HepG2 (cell line): Measurements from ENCODE around the gene CCDC136. TPM values are rescaled to one million over a fixed set of nuclear protein-coding genes. Genes with fewer than 3 reads are reported as not detected.

ENCODE experiments used
- AHDC1 ChIP-seq: sonication (generic); formaldehyde crosslinking; IDR thresholded peaks from 2 replicates; pipeline ENCODE4 v1.5.1; 2020; ENCODE audit warnings: mild to moderate bottlenecking, missing genetic modification reagents, borderline replicate concordance
- ARNT ChIP-seq: fragments of 450-650 bp; IDR thresholded peaks from 2 replicates; pipeline ENCODE4 v1.6.1; 2017
- CAMTA2 ChIP-seq: sonication (generic); formaldehyde crosslinking; IDR thresholded peaks from 2 replicates; pipeline ENCODE4 v1.4.0; 2020; ENCODE audit warnings: mild to moderate bottlenecking, missing genetic modification reagents, borderline replicate concordance
- CBFB ChIP-seq: sonication (generic); formaldehyde crosslinking; IDR thresholded peaks from 2 replicates; pipeline ENCODE4 v1.4.0; 2020; ENCODE audit warnings: missing genetic modification reagents
- CEBPB ChIP-seq: IDR thresholded peaks from 2 replicates; pipeline ENCODE4 v1.6.1; 2011; ENCODE audit warnings: low read depth, low read length, improper control_type of control experiment, borderline replicate concordance
- EP300 ChIP-seq, 3 experiments: sonication (generic) in 1 of 3; formaldehyde crosslinking in 1 of 3; IDR thresholded peaks; 2 replicates each; pipeline versions ENCODE4 v1.5.1 to v1.6.1; 2011 to 2020; ENCODE audit warnings: low read depth in 2 of 3, low read length in 2 of 3, borderline replicate concordance in 1 of 3, improper control_type of control experiment in 1 of 3, mild to moderate bottlenecking in 1 of 3, missing genetic modification reagents in 1 of 3, moderate library complexity in 1 of 3
- FUBP1 ChIP-seq: sonication (generic); formaldehyde crosslinking; IDR thresholded peaks from 2 replicates; pipeline ENCODE4 v1.5.1; 2020; ENCODE audit warnings: missing genetic modification reagents, mild to moderate bottlenecking, borderline replicate concordance
- HOXA7 ChIP-seq: sonication (generic); formaldehyde crosslinking; IDR thresholded peaks from 2 replicates; pipeline ENCODE4 v1.8.1; 2022; ENCODE audit warnings: mild to moderate bottlenecking, missing genetic modification reagents, moderate library complexity
- IKZF4 ChIP-seq: sonication (generic); formaldehyde crosslinking; IDR thresholded peaks from 2 replicates; pipeline ENCODE4 v1.5.1; 2020; ENCODE audit warnings: borderline replicate concordance, mild to moderate bottlenecking, low read depth, missing genetic modification reagents; ENCODE audit errors: not compliant biosample characterization
- NRL ChIP-seq: sonication (generic); formaldehyde crosslinking; IDR thresholded peaks from 2 replicates; pipeline ENCODE4 v1.5.0; 2020; ENCODE audit warnings: missing genetic modification reagents, mild to moderate bottlenecking, moderate library complexity, borderline replicate concordance
- RORA ChIP-seq: sonication (generic); formaldehyde crosslinking; IDR thresholded peaks from 2 replicates; pipeline ENCODE4 v1.5.0; 2020; ENCODE audit warnings: mild to moderate bottlenecking, missing genetic modification reagents, moderate library complexity
- SMYD3 ChIP-seq: sonication (generic); formaldehyde crosslinking; IDR thresholded peaks from 2 replicates; pipeline ENCODE4 v1.8.1; 2023; ENCODE audit warnings: mild to moderate bottlenecking, missing genetic modification reagents
- TMF1 ChIP-seq: sonication (generic); formaldehyde crosslinking; IDR thresholded peaks from 2 replicates; pipeline ENCODE4 v1.8.1; 2022; ENCODE audit warnings: low read depth, missing genetic modification reagents
- ZBTB1 ChIP-seq: sonication (generic); formaldehyde crosslinking; IDR thresholded peaks from 2 replicates; pipeline ENCODE4 v1.4.0; 2020; ENCODE audit warnings: missing genetic modification reagents, borderline replicate concordance
- ZMYM2 ChIP-seq: sonication (generic); formaldehyde crosslinking; IDR thresholded peaks from 2 replicates; pipeline ENCODE4 v1.8.0; 2022; ENCODE audit warnings: mild to moderate bottlenecking, missing genetic modification reagents
- ZNF547 ChIP-seq: sonication (generic); formaldehyde crosslinking; IDR thresholded peaks from 2 replicates; pipeline ENCODE4 v1.5.1; 2020; ENCODE audit warnings: mild to moderate bottlenecking, missing genetic modification reagents
- ZNF577 ChIP-seq: sonication (generic); formaldehyde crosslinking; IDR thresholded peaks from 2 replicates; pipeline ENCODE4 v1.4.0; 2020; ENCODE audit warnings: mild to moderate bottlenecking, low read depth, missing genetic modification reagents, borderline replicate concordance
- ZNF615 ChIP-seq: sonication (generic); formaldehyde crosslinking; IDR thresholded peaks from 2 replicates; pipeline ENCODE4 v1.5.0; 2020; ENCODE audit warnings: mild to moderate bottlenecking, missing genetic modification reagents, borderline replicate concordance
- ZNF780A ChIP-seq: sonication (generic); formaldehyde crosslinking; IDR thresholded peaks from 2 replicates; pipeline ENCODE4 v1.8.0; 2022; ENCODE audit warnings: mild to moderate bottlenecking, missing genetic modification reagents, moderate library complexity
- polyA plus RNA-seq, 8 experiments: library from polyadenylated mRNA; depleted of rRNA in 3 of 8; stranded (reverse) in 7 of 8; unstranded in 1 of 8; fragments of >200 nt; fragmentation: Illumina TruSeq in 4 of 8; extraction: Trizol in 4 of 8; gene quantifications; 2 replicates each; pipeline versions ENCODE4 v1.2.1 to v1.2.3, GENCODE V29; 2011 to 2016; ENCODE audit warnings: low read depth in 4 of 8, missing spikeins in 1 of 8, mixed read lengths in 1 of 8; ENCODE audit not compliant: insufficient read depth in 1 of 8
- total RNA-seq, 5 experiments: library from RNA; depleted of rRNA; stranded (reverse); fragments of >200 nt; fragmentation: Illumina TruSeq; extraction: Trizol; gene quantifications; 2 replicates each; pipeline ENCODE4 v1.2.3, GENCODE V29; 2016; ENCODE audit warnings: low read depth in 1 of 5

Gene CCDC136
- total and polyA plus RNA-seq, 2 of the 13 experiments (the other 11 are each of a cell fraction or from before 2014, with no cell fraction given), result 0.04 to 0.38 TPM

- TF ChIP-seq ZNF547 (CRISPR knock-in tag) (0 out of 2 replicates have a peak, but pooled peaks have one; percentile 13), CEBPB (no peak), RORA (CRISPR knock-in tag) (no peak), HOXA7 (no peak), AHDC1 (CRISPR knock-in tag) (no peak), ARNT (no peak), IKZF4 (no peak), ZNF780A (CRISPR knock-in tag) (no peak), EP300 (IDR thresholded peaks at IDR 0.05; ENCODE audit: low read depth in 2 of 2, low read length in 2 of 2) (no peak), EP300 (CRISPR knock-in tag; IDR thresholded peaks at IDR 0.05; ENCODE audit: borderline replicate concordance) (no peak), SMYD3 (CRISPR knock-in tag) (no peak), CBFB (CRISPR knock-in tag) (no peak), NRL (CRISPR knock-in tag) (no peak), ZNF577 (CRISPR knock-in tag) (no peak), ZBTB1 (CRISPR knock-in tag) (no peak), CAMTA2 (no peak), ZMYM2 (CRISPR knock-in tag) (no peak), FUBP1 (CRISPR knock-in tag) (peak; percentile 75; the same call in 1 of the 2 replicates), TMF1 (no peak), ZNF615 (CRISPR knock-in tag) (no peak)
Measured at GRCh38 chr7:128861957-128862570, 70.3 kb downstream of the CCDC136 start (continued).
